Measurements from ENCODE around the gene NEK10. TPM values are rescaled to one million over a fixed set of nuclear protein-coding genes. Genes with fewer than 3 reads are reported as not detected.
"Not testable (repeated sequence)": the region's sequence is repeated elsewhere in the genome, so short reads cannot be mapped to it uniquely, and the experiment has no call there.

The NEK10 gene
- total RNA-seq, 2 donors from 2014 or later, result 0.65 to 1.5 TPM

- no peak for DNase-seq (ENCODE audit: low spot score)
- intact Hi-C loops (cut with DNase I), result no loop called here
These were observed 15.0 kb downstream of the NEK10 start for GRCh38 chr3:27354161-27354560.

DNA sequence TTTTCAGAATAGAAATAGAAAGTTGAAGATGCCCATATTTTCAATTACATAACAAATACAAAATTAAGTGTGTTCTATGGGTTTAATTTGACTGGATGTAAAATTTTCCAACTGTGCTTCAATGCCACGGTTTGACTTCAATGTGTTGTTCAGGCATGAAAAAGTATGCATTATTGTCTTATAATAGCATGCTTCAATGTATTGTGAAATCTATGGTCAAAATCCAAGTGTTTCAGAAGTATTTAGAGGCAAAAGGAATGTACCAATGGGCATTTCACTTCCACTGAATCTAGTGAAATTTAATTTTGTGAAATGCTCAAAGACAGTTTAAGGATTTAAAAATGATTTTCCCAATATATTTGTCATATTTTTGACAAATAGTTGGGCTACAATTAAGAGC, 16.0 kb downstream of the NEK10 start:
- intact Hi-C loops (cut with DNase I), result no loop called here
- DNase-seq (ENCODE audit: low spot score), result no peak

DNA sequence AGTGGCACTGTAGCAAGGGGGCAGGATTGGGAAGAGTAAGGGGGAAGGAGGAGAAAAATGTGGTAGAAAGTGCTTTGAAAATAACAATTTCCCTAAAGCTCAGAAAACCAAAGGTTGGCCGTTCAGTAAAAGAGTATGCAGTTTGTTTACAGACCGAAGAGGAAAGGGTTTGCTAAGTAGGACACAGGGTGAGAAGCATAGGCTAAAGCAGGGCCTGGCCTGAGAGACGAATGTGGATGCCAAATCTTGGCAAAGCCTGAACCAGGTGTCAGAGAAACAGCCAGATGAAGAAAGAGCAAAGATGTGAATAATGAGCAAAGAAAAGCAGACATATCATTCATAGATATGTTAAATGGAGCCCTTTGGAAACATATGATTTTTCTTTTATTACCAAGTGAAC, 17.1 kb downstream of the NEK10 start:
- intact Hi-C loops (cut with DNase I), result no loop called here
- DNase-seq (ENCODE audit: low spot score), result no peak

DNA sequence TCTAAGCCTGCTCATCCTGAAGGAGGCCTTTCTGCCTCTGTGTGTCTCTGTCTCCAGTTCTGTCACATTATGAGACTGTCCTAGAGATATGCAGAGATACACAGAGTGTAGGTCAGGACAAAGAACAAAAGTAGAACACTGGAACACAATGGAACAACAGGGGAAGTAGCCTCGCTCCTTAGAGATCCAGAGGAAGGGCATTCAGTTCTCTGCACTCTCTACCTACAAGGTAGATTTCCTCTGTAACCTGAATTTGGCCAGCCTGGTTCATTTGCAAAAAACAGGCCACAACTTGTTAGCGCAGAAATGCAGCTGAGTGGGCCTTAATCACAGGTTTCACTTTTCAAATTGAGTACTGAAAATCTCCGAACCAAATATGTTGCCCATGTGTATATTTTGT, 19.4 kb downstream of the NEK10 start:
- intact Hi-C loops (cut with DNase I), result no loop called here
- DNase-seq (ENCODE audit: low spot score), result no peak

GRCh38 chr3:27345959-27346865, 23.0 kb downstream of the NEK10 start:
- intact Hi-C loops (cut with DNase I), result no loop called here
- no peak for DNase-seq (ENCODE audit: low spot score)

- intact Hi-C loops (cut with DNase I), result no loop called here
- no peak for DNase-seq (ENCODE audit: low spot score)
These were observed 23.7 kb downstream of the NEK10 start for GRCh38 chr3:27345493-27345892.

DNA sequence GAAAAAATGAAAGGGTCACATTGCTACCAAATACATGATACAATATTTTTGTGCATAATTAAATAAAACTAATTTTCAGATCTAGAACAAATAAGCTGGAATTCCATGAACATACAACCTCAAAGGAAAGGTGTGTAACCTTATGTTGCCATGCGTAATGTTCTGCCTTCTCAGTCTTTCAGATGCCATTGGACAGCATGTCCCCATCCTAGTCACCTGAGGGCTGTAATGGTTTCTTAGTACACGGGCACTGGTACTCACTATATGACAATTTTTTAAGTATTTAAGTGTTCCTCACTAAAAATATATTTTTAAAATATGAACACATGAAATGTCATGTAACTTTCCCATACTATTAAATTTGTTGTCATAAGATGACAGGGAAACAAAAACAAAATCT, 24.1 kb downstream of the NEK10 start:
- intact Hi-C loops (cut with DNase I), result no loop called here
- DNase-seq (ENCODE audit: low spot score), result no peak

GRCh38 chr3:27344192-27344591, 25.0 kb downstream of the NEK10 start:
- intact Hi-C loops (cut with DNase I), result no loop called here
- no peak for DNase-seq (ENCODE audit: low spot score)

GRCh38 chr3:27342267-27342666, 26.9 kb downstream of the NEK10 start:
- intact Hi-C loops (cut with DNase I), result no loop called here
- no peak for DNase-seq (ENCODE audit: low spot score)

DNA sequence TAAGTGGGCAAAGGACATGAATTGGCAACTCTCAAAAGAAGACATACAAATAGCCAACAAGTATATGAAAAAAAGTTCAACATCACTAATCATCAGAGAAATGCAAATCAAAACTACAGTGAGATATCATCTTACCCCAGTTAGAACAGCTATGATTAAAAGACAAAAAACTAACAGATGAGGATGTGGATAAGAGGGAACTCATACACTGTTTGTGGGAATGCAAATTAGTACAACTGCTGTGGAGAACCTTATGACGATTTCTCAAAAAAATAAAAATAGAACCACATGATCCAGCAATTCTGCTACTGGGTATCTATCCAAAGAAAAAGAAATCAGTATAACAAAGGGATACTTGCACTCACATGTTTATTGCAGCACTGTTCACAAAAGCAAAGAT, 28.6 kb downstream of the NEK10 start:
- intact Hi-C loops (cut with DNase I), result no loop called here
- DNase-seq (ENCODE audit: low spot score), result no peak

DNA sequence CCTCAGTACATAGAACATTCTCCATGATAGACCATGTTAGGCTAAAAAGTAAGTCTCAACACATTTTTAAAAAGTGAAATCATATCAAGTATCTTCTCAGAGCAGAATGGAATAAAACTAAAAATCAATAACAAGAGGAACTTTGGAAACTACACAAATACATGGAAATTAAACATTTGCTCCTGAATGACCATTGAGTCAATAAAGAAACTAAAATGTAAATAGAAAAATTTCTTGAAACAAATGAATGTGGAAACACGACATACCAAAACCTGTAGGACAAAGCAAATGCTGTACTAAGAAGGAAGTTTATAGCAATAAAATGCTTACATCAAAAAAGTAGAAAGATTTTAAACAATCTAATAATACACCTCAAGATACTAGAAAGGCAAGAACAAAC, 33.6 kb downstream of the NEK10 start:
- intact Hi-C loops (cut with DNase I), result no loop called here
- DNase-seq (ENCODE audit: low spot score), result no peak

GRCh38 chr3:27333843-27334242, 35.3 kb downstream of the NEK10 start:
- intact Hi-C loops (cut with DNase I), result no loop called here
- no peak for DNase-seq (ENCODE audit: low spot score)

- DNase-seq (ENCODE audit: low spot score); intact Hi-C loops (cut with DNase I): not testable (repeated sequence)
These were observed 40.0 kb downstream of the NEK10 start for GRCh38 chr3:27328982-27329762.

GRCh38 chr3:27326629-27327545, 42.3 kb downstream of the NEK10 start:
- no peak for DNase-seq (ENCODE audit: low spot score)
- intact Hi-C loops (cut with DNase I), result no loop called here

GRCh38 chr3:27326202-27326601, 43.0 kb downstream of the NEK10 start:
- intact Hi-C loops (cut with DNase I), result no loop called here
- DNase-seq (ENCODE audit: low spot score), result no peak

DNA sequence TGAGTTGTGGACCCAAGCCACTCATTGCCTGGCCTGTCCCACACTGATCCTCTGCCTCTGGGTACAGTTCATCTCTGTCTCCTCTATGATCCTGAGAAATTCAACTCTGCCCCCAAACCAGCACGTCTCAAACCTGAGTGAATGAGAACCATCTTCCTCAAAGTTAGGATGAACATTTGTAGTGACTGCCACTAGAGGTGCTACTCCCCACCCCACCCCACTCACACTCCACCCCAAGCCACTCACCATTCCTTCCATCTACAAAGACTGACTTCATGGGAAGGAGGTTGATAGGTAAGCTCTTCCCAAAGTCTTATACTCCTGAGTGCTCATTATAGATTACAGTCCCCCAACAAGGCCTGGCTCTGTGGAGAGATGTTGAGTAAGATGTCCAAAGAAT, 43.8 kb downstream of the NEK10 start:
- intact Hi-C loops (cut with DNase I), result no loop called here
- DNase-seq (ENCODE audit: low spot score), result no peak

DNA sequence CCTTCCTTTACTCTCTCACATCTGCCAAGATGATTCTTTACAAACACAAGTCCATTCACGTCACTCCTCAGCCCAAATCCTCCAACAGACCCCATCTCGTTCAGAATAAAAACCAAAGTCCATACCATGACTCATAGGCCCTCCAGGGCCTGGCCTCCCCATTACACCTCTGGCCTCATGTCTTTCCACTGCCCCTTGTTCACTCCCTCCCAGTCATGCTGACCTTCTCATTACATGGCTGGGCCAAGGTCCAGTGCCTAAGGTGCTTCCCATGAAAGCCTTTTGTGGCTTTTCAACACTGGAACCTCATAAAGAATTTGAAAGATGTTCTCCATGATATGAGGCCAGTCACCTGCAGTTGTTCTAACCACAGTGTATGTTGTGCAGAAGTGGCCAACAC, 44.5 kb downstream of the NEK10 start:
- DNase-seq (ENCODE audit: low spot score), result no peak
- intact Hi-C loops (cut with DNase I), result no loop called here

DNA sequence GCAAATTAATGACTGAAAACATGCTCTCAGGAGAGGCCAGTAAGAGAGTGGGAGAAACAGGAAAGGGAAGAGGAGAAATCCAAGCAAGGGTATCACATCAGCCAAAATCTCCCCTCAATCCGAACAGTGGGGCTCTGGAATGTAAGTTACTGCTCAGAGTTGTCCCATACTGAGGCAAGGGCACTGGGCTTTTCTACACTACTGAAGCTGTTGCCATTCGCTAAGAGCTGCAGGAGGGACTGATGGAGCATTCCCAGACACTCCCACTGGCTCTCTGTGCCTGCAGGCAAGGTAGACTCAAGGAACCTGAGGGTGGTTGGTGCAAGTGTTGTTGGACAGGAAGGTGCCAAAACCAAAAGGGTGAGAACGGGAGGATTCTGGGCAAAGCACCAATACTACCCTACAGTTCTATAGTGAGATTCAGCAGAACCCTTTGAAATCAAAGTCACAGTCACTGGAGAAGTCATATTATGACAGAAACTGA, 46.1 kb downstream of the NEK10 start:
- intact Hi-C loops (cut with DNase I), result no loop called here
- DNase-seq (ENCODE audit: low spot score), result no peak

- intact Hi-C loops (cut with DNase I), result no loop called here
- no peak for DNase-seq (ENCODE audit: low spot score)
These were observed 46.5 kb downstream of the NEK10 start for GRCh38 chr3:27322634-27323033.

Data from posterior vena cava (tissue), 2 donors.